Epithelial cell of prostate (primary cell): Measurements from ENCODE around the gene DCP2.
"Not testable (repeated sequence)": the region's sequence is repeated elsewhere in the genome, so short reads cannot be mapped to it uniquely, and the experiment has no call there.

Source experiments
- DNase-seq: peaks from one replicate; pipeline ENCODE4 v3.0.0-alpha.2; 2011; ENCODE audit warnings: low read depth, low spot score
- H3K27ac ChIP-seq: fragments of 450-650 bp; 2 replicates; pipeline ENCODE4 v1.5.1; 2017; ENCODE audit warnings: mild to moderate bottlenecking

DCP2 gene

DNA sequence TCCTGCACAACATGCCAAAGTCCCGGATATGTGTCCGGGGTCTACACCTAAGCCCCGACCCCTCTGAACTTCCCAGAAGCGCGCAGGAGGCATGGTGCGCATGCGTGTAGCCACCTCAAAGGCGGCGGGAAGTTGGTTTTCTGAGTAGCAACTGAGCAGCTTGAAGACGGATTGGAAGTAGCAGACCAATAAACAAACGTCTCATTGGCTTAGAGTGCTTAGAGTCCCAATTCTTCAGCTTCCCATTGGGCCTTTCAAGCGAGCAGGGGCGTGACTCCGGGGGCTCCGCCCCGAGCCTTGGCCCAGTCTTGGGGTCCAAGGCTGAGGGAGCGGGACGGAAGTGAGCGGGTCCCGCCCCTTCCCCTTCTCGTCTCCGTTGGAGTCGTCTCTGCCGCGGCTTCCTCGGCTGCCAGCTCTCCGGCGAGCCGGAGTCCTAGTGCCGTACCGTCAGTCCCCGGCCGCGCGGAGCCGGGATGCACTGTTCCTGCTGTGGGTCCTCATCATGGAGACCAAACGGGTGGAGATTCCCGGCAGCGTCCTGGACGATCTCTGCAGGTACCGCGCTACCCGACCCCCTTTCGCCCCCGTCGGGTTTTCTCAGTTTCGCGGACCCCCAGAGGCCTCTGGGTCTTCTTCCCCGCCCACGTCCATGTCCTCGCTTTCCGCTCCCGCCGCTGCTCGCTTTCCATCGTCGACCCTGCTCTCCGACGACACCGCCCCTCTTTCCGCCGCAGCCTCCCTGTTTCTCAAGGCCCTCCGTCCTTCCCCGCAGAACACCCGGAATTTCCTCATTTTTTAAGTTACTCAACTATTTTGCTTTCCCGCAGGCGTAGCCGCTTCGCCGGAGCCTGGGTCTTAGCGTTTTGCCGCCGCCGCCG lies at the start of gene DCP2:
Gene DCP2, plus strand, starts transcription at position 367 of the 878 bp plus-strand sequence. Its CDS starts 136 bp downstream, at position 503.
- H3K27ac ChIP-seq, result peak within 1 kb of the TSS; percentile 89
- peak; percentile 96 for DNase-seq

DNA sequence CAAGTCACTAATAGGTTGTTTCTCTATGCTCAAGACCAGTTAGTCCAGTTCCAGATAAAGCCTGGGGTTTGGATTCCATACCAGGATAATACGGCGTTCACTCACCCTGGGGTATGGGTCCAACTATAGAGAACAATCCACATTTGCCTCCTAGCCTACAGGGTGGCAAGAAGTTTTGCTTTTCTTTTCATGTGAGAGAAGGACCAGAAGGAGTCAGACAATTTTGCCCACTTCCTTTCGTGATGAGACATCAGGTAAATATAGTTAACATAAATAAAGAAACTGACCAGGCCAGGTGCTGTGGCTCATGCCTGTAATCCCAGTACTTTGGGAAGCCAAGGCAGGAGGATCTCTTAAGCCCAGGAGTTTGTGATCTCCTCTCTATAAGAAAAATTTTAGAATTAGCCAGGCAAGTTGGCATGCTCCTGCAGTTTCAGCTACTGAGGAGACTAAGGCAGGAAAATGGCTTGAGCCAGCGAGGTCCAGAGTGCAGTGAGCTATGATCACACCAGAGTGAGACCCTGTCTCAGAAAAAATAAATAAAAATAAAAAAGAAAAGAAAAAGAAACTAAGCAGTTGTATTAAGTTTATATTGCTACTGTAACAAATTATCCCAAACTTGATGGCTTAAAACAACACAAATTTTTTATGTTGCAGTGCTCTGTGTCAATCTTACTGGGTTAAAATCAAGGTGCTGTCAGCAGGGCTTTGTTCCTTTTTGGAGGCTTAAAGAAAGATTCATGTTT lies 47.1 kb upstream of the DCP2 start:
- DNase-seq, result no peak
- H3K27ac ChIP-seq, result no peak overlapping the region

DNA sequence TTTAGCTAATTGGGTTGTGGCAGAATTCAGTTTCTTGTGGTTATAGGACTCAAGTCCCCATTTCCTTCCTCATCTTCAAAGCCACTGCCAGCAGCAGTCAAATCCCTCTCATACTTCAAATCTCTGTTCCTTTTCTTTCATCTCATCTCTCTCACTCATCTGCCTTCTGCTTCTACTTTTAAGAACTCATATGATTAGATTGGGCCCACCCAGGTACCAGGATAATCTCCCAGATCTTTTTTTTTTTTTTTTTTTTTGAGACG lies 46.6 kb upstream of the DCP2 start:
- no peak overlapping the region for H3K27ac ChIP-seq
- DNase-seq, result no peak

DNA sequence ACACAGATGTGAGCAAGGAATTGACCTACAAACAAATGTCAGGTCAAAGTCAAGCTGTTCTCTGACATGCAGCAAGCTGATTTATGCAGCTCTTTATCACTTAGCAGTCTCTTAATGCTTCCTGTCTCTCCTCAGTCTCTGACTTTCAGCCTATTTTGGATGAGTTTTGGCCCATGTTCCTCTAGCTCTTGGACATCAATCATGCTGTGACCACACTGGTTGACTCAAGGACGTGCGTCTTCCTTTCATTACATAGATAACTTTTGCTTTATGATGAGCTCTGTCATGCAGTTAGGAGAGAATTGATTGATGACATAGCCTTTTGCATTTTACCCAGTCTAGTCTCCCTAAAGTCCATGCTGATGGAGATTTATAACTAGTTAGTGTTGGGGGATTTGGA lies 45.1 kb upstream of the DCP2 start:
- no peak for DNase-seq
- no peak overlapping the region for H3K27ac ChIP-seq

DNA sequence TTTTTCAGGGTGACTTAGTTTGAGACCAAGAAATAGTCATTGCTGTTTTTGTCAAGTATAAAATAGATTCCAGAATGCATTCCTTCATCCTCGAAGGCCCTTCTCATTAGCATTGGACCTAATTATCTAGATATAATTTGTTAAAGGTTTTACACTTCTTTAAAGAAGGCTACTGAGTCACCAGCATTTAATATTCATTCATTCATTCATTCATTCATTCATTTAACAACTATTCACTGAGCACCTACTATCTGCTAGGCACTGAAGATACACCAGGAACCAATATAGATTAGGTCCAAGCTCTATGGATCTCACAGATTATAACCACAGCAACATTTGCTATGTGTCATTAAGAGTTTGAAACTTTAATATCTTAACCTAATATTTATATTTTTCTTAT lies 43.5 kb upstream of the DCP2 start:
- no peak for DNase-seq
- H3K27ac ChIP-seq, result no peak overlapping the region

DNA sequence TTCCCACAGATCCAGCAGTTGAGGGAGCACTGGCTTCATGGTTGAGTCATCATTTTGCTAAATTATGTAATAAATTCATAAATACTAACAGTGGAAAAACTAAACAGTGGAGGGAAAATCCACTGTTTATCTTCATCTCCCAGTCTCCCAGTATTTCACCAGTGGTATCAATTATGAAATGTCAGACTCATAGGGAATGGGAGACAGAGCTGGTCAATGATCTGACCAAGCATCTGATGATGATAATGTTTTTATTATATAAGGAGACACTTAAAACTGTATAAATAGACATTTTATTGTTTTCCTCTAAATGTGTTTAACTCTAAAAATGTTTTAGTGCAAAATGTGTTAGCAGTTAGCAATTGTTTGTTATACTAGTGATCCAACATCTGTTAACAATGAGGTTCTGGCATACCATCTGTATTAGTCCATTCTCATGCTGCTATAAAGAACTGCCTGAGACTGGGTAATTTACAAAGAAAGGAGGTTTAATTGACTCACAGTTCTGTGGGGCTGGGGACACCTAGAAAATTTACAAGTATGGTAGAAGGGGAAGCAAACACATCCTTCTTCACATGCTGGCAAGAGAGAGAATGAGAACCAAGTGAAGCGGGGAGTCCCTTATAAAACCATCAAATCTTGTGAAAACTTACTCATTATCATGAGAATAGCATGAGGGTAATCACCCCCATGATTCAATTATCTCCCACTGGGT lies 42.8 kb upstream of the DCP2 start:
- DNase-seq, result no peak
- no peak overlapping the region for H3K27ac ChIP-seq

DNA sequence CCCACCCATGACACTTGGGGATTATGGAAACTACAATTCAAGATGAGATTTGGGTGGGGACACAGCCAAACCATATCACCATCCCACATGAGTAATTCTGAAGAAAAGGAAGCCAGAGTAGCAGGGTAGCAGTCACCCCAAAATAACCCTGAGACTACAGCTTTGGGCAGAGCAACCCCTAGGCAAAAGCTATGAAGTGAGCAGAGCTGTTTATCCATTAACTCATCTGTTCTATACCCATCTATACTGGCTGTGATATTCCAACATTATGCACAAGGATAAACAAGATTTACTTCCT lies 42.3 kb upstream of the DCP2 start:
- DNase-seq, result no peak
- H3K27ac ChIP-seq, result no peak overlapping the region

DNA sequence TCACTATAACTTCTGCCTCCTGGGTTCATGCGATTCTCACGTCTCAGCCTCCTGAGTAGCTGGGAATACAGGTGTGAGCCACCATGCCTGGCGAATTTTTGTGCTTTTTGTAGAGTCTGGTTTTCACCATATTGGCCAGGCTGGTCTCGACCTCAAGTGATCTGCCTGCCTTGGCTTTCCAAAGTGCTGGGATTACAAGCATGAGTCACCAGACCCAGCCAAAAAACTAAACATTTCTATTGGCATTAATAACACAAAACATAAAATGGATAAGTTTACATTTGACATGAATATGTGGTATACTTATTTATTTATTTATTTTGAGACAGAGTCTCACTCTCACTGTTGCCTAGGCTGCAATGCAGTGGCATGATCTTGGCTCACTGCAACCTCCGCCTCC lies 40.9 kb upstream of the DCP2 start:
- no peak overlapping the region for H3K27ac ChIP-seq
- DNase-seq, result no peak

DNA sequence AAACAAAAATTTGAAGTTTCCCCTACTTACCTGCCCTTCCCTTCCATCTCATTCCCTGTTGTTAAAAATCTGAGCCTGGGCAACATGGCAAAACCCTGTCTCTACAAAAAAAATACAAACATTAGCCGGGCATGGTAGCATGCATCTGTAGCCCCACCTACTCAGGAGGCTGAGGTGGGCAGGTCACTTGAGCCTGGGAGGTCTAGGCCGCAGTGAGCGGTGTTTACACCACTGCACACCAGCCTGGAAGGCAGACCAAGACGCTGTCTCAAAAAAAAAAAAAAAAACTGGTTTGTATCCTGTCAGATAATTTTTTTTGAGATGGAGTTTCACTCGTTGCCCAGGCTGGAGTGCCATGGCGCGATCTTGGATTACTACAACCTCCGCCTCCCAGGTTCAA lies 38.3 kb upstream of the DCP2 start:
- no peak for DNase-seq
- H3K27ac ChIP-seq, result no peak overlapping the region

DNA sequence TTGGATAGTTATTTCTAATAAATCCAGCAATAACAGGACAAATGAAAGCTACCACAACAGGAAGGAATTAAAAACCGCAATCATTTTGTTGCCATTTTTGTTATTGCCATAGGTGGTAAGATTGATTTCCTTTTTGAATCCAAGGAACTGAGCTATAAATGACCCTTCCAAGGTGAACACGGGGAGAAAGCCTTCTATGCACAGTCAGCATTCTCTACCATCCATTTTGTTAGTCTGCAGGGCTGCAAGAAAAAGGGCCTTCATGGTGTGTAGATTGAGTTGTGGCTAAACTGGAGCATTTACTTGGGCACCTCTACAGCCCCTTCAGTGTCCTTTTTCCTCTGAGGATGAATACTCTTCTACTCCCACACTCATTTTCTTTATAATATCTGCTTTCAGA lies 35.9 kb upstream of the DCP2 start:
- DNase-seq, result no peak
- H3K27ac ChIP-seq, result no peak overlapping the region

DNA sequence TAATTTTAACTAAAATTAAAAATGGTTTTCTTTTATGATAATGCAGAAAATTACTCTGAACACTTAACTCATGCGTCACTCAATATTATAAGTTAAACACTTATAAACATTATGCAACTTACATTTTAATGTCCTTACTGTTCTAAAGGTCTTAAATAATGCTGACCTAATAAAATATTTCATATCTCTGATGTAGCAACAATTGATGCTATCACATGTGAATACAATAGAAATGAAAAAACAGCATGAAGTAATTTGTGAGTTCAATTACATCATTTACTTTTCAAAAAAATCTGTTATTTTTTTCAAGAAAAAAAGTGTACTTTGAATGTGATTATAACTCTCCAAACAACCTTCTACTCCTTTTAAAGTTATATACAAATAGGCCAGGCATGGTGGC lies 28.1 kb upstream of the DCP2 start:
- H3K27ac ChIP-seq, result no peak overlapping the region
- no peak for DNase-seq

DNA sequence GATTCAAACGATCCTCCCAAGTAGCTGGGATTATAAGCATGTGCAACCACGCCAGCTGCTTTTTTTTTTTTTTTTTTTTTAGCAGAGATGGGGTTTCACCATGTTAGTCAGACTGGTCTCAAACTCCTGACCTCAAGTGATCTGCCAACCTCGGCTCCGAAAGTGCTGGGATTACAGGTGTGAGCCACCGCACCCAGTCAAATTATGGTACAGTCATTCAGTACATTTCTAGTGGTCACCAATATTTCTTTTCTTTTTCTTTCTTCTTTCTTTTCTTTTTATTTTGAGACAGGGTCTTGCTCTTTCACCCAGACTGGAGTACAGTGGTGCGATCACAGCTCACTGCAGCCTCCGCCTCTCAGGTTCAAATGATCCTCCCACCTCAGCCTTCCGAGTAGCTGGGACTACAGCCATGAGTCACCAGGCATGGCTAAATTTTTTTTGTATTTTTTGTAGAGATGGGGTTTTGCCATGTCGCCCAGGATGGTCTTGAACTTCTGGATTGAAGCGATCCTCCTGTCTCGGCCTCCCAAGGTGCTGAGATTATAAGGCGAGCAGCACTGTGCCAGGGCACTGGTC lies 25.4 kb upstream of the DCP2 start:
- DNase-seq, result no peak
- no peak overlapping the region for H3K27ac ChIP-seq

DNA sequence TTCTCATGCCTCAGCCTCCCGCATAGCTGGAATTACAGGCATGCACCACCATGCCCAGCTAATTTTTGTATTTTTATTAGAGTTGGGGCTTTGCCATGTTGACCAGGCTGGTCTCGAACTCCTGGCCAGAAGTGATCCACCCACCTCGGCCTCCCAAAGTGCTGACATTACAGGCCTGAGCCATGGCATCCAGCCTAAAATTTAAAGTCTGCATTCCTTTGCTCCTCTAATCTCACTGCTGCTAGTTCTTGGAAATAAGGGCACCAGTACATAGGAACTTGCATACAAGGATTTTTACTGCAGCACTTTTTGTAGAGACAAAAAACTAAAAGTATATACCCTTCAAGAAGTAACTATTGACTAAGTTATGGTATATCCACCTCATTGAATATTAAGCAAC lies 20.0 kb upstream of the DCP2 start:
- DNase-seq, result no peak

DNA sequence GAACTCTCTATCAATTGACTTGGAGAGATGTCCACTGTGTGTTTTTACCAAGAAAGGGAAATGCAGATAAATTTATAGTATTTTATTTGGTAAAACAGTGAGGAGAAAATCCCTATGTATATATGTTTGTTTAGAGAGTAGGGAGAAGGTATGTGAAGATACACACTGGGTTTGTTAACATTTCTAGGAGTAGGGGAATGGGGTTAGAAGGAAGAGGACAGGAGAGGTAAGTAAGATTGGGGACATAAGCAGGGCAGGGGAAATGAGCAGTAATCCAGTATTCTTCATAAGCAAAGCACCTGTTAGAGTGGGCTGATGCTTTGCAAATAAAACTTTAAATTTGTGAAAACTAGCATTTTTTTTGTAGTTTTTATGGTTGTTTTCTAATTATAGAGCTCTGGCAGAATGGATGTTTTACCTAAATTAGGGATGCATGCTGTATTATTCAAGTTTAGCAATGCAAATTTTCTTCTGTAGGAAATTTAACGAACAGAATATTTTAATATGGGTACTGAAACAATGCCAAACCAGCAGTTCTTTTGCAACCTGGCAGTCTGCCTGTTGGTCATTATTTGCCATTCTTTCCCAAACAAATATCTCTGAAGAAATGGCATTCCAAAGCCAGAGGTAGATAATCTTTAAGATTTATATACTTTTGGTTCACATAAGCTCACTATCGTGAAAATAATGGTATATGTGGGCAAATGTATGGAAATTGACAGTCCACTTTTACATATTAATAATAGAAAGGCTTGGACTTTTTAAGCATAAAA lies 19.4 kb upstream of the DCP2 start:
- H3K27ac ChIP-seq, result no peak overlapping the region
- no peak for DNase-seq

More for the DNA sequence above, 20.0 kb upstream of the DCP2 start:
- H3K27ac ChIP-seq, result no peak overlapping the region

DNA sequence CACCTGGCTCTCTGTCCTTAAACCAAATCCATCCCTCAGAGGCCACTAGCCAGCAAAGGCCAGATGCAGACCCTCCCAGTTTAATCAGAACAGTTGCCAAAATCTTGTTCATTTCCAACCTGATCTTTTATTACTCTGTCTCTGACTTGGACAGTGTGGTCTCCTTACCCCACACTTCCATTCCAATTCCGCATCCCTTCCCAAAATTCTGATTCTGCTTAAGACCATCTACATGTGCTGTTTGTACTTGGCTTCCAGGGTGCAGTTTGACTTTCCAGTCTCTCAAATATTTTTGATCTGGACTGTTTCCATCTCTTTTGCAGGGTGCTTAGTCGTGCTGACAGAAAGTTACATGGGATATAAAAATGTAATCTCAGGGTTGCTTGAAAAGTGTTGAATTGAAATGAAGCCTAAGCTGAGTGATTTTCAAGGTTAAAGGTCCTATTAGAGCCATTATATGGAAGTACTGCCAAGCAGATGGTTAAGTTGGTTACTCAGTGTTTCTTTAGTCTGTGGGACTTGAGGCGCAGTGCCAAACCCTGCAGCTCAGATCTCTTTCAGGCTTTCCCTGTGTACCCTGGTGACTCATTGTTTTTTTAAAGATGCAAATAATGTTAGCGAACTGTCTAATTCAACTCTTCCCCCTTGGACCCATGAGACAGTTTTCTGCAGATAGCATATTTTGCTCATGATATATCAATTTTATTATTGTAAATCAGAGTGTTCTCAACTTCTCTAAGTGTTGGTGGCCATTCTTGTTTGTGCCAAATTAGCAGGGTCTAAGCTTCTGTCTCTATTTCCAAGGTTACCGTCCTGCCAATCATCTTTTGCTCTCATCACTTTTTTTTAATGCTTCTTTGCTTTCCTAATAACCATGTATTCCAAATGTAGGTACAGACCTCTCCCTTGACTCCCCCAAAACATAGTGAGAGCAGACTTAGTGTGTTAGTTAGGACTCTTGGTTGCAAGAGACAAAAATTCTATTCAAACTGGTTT lies 18.2 kb upstream of the DCP2 start:
- no peak overlapping the region for H3K27ac ChIP-seq
- peak; percentile 74 for DNase-seq

DNA sequence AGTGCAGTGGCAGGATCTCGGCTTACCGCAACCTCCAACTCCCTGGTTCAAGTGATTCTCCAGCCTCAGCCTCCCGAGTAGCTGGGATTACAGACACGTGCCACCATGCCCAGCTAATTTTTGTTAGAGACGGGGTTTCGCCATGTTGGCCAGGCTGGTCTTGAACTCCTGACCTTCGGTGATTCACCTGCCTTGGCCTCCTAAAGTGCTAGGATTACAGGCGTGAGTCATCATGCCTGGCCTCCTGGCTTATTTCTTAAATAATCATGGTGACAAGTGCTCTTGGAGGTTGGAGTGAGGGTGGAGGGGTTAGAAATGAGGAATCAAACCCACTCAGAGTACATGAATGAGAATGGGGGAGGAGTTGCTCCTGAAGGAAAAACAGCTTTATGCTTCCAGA lies 16.7 kb upstream of the DCP2 start:
- H3K27ac ChIP-seq, result not testable (repeated sequence)
- peak; percentile 37 for DNase-seq

DNA sequence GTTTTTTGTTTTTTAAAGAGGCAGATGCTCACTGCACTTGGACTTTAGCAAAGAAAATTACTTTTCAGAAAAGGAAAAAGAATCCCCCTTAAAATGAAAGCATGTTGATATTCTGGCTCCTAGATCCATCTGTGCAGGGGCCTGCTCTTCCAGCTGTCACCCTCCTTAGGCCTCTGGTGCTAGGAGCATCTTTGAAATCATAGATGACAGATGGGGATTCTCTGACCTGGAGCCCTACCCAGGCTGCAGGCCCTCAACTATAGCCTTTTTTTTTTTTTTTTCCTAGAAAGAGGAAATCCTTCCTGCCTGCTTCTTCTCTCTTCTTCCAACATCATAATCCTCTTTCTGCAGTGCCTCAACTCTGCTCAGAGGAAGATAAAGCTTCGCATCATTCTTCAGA lies 16.3 kb upstream of the DCP2 start:
- H3K27ac ChIP-seq, result no peak overlapping the region
- DNase-seq, result no peak

DNA sequence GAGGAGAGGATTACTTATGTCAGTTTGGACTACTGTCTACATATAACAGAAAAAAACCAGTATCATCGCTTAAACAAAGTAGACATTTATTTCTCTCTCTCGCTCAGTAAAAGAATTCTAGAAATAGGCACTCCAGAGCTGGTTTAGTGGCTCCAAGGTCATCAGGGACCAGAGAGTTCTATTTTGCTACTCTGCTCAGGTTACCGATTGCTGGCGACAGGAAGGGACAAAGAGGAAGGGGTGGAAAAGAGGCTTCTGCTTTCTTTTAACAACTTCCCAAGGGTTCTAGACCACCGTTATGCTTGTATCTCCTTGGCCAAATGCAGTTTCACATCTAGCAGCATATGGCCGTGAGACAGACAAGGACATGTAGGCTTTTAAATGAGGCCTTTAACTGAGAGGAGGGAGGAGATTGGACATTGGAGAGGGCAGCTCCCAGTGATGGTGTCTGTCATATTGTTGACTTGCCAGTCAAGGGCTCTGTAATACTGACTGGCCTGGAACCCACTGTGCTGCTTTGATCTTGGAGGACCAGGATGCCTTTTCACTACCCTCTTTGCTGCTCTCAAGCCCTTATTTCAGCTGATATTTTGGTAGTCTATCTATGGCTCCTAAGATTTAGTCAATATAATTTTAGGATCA lies 15.6 kb upstream of the DCP2 start:
- no peak overlapping the region for H3K27ac ChIP-seq
- no peak for DNase-seq

DNA sequence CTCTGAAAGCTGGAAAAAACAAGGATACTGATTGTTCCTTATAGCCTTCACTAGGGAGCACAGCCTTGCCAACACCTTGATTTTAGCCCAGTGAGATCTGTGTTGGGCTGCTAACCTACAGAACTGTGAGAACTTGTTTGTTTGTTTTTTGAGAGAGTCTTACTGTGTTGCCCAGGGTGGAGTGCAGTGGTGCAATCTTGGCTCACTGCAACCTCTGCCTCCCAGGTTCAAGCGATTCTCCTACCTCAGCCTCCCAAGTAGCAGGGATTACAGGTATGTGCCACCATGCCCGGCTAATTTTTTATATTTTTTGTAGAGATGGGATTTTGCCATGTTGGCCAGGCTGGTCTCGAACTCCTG lies 13.2 kb upstream of the DCP2 start:
- not testable (repeated sequence) for DNase-seq
- H3K27ac ChIP-seq, result peak overlapping the region; percentile 48
